PC-3 (cell line): ENCODE measurements around the gene LTC4S.

Experiments used
- EZH2 ChIP-seq: fragments of 300-600 bp; sonication (generic); IDR thresholded peaks from one replicate; pipeline ENCODE4 v1.6.1; 2017; ENCODE audit warnings: antibody characterized with exemption, mild to moderate bottlenecking, low read length; ENCODE audit not compliant: unreplicated experiment
- EZH2phosphoT487 ChIP-seq: fragments of 300-600 bp; sonication (generic); IDR thresholded peaks from 2 replicates; pipeline ENCODE4 v1.6.1; 2018; ENCODE audit warnings: mild to moderate bottlenecking, antibody characterized with exemption, low read length, borderline replicate concordance

DNA sequence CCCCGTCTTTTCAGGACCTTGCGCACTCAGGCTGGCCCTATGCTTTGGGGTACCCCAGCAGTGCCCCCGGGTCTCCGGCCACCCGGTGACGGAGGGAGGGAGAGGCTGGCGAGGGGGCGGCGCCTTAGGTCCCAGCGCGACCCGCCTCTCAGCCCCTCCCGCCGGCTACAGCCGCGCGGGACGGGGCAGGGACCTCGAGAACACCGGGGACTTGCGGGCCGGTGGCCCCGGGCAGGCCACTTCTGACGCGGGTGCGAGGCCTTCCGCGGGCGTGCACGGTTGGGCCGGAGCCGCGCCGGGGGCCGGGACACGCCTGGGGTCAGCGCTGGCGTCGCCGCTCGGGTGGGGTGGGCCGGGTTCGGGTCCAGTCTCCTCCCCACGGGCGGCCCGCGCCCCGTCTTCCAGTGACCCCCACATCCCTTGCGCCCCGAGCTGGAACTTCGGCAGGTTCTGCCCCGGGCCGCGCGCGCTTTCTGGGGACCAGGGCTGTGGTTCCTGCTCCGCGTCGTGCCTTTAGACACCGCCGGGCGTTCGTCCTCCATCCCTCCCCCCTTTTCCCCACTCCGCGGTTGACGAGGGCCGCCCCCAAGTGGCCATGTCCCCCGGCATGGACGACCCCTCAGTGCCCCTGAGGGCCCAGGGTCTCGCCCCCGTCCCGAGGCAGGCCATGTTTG lies 23.1 kb downstream of the LTC4S start:
- no peak for TF ChIP-seq EZH2phosphoT487
- no peak for TF ChIP-seq EZH2
